ENCODE results near the gene UQCC5. TPM values are rescaled to one million over a fixed set of nuclear protein-coding genes. Genes with fewer than 3 reads are reported as not detected.

The UQCC5 gene
- total and polyA plus RNA-seq, 3 donors from 2014 or later, result 23.0 to 37.0 (median 30.5) TPM

DNA sequence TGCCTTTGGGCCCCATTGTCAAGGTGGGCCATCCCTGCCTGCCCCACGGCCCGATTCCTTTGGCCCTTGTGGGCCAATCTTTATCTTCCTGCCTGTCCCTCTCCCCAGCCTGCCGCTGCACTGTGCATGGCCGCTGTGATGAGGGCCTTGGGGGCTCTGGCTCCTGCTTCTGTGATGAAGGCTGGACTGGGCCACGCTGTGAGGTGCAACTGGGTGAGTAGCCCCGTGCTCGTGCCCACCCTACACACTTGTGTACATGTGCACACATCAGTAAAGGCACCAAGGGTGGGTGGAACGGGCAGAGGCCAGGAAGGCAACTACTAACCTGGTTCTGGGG is 14.9 kb upstream of the UQCC5 start:
- WGBS, 2 donors, result 96% methylated on average over 8 of the region's 8 CpGs

GRCh38 chr3:52521881-52522650 is 14.3 kb upstream of the UQCC5 start:
- 91 to 92% methylated on average over 24 to 28 of the region's 33 CpGs for WGBS, 2 donors
- no peak for DNase-seq

More for the DNA sequence above, 14.9 kb upstream of the UQCC5 start:
- Histone ChIP-seq H3K27me3 (no peaks in the 10 kb centered on the region), H3K9me3 (no peaks in the 10 kb centered on the region), H3K27ac (no peak overlapping the region), H3K4me3 (no peak overlapping the region), H3K36me3 (ENCODE audit: low read depth, missing control alignments) (no peaks in the 10 kb centered on the region), H3K4me1 (peaks cover 7% of the 10 kb centered on the region)
- intact Hi-C loops (cut with DNase I; ENCODE audit: low total_unique reads), result no loop called here
- DNase-seq, result no peak
- TF ChIP-seq CTCF (IDR thresholded peaks at IDR 0.05) (no peak), POLR2A (IDR thresholded peaks at IDR 0.05) (no peak)

GRCh38 chr3:52522651-52523251 is 13.7 kb upstream of the UQCC5 start:
- Histone ChIP-seq H3K9me3 (no peaks in the 10 kb centered on the region), H3K4me1 (peaks cover 15% of the 10 kb centered on the region), H3K36me3 (ENCODE audit: low read depth, missing control alignments) (no peaks in the 10 kb centered on the region), H3K27me3 (no peaks in the 10 kb centered on the region), H3K27ac (no peak overlapping the region), H3K4me3 (no peak overlapping the region)
- TF ChIP-seq POLR2A (IDR thresholded peaks at IDR 0.05) (no peak), CTCF (IDR thresholded peaks at IDR 0.05) (no peak)
- 77 to 92% methylated on average over 5 to 14 of the region's 14 CpGs for WGBS, 2 donors
- intact Hi-C loops (cut with DNase I; ENCODE audit: low total_unique reads), result no loop called here
- no peak for DNase-seq

More at GRCh38 chr3:52521881-52522650, 14.3 kb upstream of the UQCC5 start:
- TF ChIP-seq CTCF (IDR thresholded peaks at IDR 0.05) (no peak), POLR2A (IDR thresholded peaks at IDR 0.05) (no peak)
- intact Hi-C loops (cut with DNase I; ENCODE audit: low total_unique reads), result no loop called here
- H3K27ac ChIP-seq, result no peak overlapping the region
- H3K4me3 ChIP-seq, result no peak overlapping the region
- H3K9me3 ChIP-seq, result no peaks in the 10 kb centered on the region
- H3K4me1 ChIP-seq, result peaks cover 8% of the 10 kb centered on the region
- no peaks in the 10 kb centered on the region for H3K27me3 ChIP-seq
- H3K36me3 ChIP-seq (ENCODE audit: low read depth, missing control alignments), result no peaks in the 10 kb centered on the region

DNA sequence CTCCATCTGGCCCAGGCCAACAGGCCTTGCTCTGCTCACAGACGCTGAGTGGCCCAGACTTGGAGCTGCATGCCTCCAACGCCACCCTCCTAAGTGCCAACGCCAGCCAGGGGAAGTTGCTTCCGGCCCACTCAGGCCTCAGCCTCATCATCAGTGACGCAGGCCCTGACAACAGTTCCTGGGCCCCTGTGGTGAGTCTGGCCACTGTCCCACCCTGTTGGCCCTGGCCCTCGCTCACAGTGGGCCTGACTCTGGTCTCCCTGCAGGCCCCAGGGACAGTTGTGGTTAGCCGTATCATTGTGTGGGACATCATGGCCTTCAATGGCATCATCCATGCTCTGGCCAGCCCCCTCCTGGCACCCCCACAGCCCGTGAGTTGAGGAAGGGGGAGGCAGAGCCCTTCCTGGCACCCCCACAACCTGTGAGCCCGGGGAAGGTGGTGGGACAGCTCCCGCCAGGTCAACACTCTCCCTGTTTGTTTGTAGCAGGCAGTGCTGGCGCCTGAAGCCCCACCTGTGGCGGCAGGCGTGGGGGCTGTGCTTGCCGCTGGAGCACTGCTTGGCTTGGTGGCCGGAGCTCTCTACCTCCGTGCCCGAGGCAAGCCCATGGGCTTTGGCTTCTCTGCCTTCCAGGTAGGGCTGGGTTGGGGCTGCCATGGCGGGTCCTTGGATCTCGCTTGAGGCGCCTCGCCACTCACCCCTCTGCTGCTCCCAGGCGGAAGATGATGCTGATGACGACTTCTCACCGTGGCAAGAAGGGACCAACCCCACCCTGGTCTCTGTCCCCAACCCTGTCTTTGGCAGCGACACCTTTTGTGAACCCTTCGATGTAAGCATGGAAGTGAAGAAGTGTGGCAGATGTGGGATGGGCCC is 12.8 kb upstream of the UQCC5 start:
- WGBS, 2 donors, result 89 to 95% methylated on average over 12 to 26 of the region's 26 CpGs
- H3K27ac ChIP-seq, result no peak overlapping the region
- H3K27me3 ChIP-seq, result no peaks in the 10 kb centered on the region
- intact Hi-C loops (cut with DNase I; ENCODE audit: low total_unique reads), result no loop called here
- H3K9me3 ChIP-seq, result no peaks in the 10 kb centered on the region
- TF ChIP-seq POLR2A (IDR thresholded peaks at IDR 0.05) (no peak), CTCF (IDR thresholded peaks at IDR 0.05) (no peak)
- H3K36me3 ChIP-seq (ENCODE audit: low read depth, missing control alignments), result no peaks in the 10 kb centered on the region
- no peak for DNase-seq
- H3K4me1 ChIP-seq, result peaks cover 20% of the 10 kb centered on the region
- H3K4me3 ChIP-seq, result no peak overlapping the region

All from testis (tissue), 3 donors.